ENCODE results near the gene LAMA4.

LAMA4 gene

DNA sequence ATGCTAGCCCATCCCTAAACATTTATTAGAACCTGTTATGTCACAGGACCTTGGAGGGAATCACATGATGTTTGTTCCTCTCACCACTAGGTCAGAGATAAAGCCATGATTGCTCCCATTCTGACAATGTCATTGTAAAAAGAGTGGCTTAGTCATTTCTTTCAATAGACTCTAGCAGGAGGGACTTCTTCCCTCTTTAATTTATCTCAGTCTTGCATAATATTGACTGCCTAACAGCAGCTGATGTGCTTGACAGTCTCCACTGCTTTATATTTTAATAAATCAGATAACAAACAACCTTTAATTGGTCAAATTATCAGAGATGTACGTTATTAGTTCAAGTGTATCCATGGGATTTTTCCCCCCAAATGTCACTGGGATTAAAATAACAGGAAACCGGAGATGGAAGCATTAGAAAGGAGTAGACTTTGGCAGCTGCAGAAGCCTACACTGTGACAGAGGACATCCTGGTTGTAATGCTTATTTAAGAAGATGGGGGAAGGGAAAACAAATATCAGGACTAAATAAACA lies 39.6 kb downstream of the LAMA4 start:
- TF ChIP-seq, protein P1, sequence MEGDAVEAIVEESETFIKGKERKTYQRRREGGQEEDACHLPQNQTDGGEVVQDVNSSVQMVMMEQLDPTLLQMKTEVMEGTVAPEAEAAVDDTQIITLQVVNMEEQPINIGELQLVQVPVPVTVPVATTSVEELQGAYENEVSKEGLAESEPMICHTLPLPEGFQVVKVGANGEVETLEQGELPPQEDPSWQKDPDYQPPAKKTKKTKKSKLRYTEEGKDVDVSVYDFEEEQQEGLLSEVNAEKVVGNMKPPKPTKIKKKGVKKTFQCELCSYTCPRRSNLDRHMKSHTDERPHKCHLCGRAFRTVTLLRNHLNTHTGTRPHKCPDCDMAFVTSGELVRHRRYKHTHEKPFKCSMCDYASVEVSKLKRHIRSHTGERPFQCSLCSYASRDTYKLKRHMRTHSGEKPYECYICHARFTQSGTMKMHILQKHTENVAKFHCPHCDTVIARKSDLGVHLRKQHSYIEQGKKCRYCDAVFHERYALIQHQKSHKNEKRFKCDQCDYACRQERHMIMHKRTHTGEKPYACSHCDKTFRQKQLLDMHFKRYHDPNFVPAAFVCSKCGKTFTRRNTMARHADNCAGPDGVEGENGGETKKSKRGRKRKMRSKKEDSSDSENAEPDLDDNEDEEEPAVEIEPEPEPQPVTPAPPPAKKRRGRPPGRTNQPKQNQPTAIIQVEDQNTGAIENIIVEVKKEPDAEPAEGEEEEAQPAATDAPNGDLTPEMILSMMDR (IDR thresholded peaks at IDR 0.05; ENCODE audit: borderline replicate concordance, insufficient read depth, low read depth, low read length), result no peak
- H3K4me3 ChIP-seq (ENCODE audit: low read depth, low read length), result no peak overlapping the region

DNA sequence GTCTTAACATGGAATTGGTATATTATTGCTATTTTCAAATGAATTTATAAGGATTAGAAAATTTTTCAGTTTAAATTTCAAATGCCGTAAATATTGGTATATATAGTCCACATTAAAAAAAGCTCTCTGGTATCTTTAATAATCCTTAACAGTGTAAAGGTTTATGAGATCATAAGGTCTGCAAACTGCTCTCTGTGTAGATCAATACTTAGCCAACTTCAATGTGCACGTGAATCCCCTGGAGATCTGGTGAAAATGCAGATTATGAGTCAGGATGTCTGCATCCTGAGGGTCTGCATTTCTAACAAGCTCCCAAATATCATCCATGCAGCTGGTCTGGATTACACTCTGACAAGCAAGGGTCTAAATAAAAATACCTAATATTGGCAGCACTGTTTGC lies 43.5 kb downstream of the LAMA4 start:
- TF ChIP-seq, protein P1 (IDR thresholded peaks at IDR 0.05; ENCODE audit: borderline replicate concordance, insufficient read depth, low read depth, low read length), result no peak
- no peak overlapping the region for H3K4me3 ChIP-seq (ENCODE audit: low read depth, low read length)

DNA sequence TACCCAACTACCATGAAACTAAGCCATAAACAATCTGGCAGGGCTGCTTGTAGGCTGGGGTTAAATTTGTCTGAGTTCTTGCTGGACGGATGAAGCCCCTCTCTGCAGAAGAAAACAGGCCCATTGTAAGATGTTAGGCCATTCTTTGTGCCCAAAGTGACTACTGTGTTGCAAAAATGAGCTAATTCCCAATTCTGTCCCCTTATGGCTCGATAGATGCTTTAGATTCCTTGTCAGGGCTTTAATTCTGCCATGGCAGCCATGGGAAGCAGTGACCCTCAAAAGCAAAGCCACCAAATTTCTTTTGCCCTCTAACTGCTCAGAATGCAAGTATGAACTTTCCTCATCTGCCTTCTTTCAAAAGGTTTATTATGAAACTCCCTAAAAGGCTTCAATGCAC lies 45.2 kb downstream of the LAMA4 start:
- TF ChIP-seq, protein P1 (IDR thresholded peaks at IDR 0.05; ENCODE audit: borderline replicate concordance, insufficient read depth, low read depth, low read length), result no peak
- no peak overlapping the region for H3K4me3 ChIP-seq (ENCODE audit: low read depth, low read length)

DNA sequence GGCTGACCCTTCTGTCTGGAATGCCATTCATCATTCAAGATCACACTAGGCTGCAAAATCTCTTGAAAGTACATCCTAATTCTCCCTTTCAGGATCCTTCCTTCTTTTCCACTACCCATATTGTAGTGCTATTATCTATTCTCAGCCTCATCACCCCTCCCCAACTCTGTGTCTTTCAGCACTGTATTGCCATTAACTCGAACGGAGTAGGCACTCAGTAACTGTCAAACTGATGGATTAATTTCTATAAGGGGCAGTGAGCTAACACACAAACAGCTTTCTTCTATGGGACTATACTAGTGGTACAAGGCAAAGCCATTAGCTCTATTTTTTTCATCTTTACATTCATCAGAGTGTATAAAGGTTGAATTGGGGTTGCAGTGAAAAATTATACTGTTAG lies 46.6 kb downstream of the LAMA4 start:
- TF ChIP-seq, protein P1 (IDR thresholded peaks at IDR 0.05; ENCODE audit: borderline replicate concordance, insufficient read depth, low read depth, low read length), result no peak
- no peak overlapping the region for H3K4me3 ChIP-seq (ENCODE audit: low read depth, low read length)

DNA sequence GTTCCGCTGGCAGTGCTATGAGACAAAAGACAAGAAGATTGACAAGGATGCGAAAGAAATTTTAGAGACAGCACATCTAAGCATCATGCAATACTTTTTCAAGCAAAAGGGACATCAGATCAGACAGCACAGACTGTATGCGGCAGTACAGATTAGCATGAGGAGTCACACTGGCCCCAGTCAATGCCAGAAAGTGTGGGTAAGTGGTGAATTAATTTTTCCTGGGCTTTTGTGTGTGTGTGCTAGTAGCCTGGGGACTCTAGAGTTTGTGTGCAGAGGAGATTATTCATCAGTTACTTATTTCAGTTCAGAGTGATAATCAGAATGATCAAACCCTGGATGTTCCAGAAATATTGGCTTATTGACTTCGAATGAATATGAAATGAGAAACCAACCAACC lies 47.2 kb downstream of the LAMA4 start:
- no peak overlapping the region for H3K4me3 ChIP-seq (ENCODE audit: low read depth, low read length)
- TF ChIP-seq, protein P1 (IDR thresholded peaks at IDR 0.05; ENCODE audit: borderline replicate concordance, insufficient read depth, low read depth, low read length), result no peak

DNA sequence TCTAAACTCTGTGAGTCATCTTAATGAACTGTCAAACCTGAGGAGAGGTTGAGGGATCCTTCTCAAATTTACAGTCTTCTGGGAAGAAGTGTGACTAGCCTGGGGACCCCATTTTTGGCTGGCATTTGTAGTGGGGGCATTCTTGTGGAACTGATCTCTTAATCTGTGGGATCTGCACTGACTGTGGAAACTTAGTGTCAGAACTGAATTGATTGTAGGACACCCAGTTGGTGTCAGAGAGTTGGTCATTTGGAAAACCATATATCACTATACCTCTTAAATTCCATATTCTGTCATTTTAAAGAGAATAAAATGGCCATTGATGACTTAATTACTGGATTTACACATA lies 48.3 kb downstream of the LAMA4 start:
- H3K4me3 ChIP-seq (ENCODE audit: low read depth, low read length), result no peak overlapping the region
- TF ChIP-seq, protein P1 (IDR thresholded peaks at IDR 0.05; ENCODE audit: borderline replicate concordance, insufficient read depth, low read depth, low read length), result no peak

DNA sequence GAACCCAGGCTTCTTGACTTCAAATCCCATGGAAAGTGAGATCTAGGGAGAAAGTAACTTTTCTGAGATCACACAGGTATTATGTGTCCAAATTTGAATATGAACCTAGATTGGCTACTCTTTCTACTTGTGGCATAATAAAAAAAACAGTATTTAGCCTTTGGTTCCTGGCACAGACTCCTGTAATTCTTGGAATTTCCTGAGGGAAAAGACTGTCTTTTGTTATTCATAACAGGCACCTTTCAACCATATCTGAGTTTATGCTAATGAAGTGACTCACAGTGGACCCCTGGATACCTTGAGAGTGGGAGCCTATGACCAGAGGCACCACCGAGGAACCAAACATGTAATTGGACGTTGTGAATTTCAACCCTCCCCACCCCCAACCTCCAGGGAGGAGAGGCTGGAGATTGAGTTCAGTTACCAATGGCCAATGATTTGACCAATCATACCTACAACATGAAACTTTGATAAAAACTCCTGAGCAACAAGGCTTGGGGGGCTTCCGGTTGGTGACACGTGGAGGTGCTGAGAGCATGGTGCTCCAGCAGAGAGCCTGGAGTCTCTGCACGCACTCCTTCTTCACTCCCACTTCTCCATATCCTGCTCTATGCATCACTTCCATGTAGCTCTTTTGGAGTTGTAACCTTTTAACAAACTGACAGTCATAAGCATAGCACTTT lies 48.8 kb downstream of the LAMA4 start:
- H3K4me3 ChIP-seq (ENCODE audit: low read depth, low read length), result no peak overlapping the region
- TF ChIP-seq, protein P1 (IDR thresholded peaks at IDR 0.05; ENCODE audit: borderline replicate concordance, insufficient read depth, low read depth, low read length), result no peak

All from GM12875 (cell line).